GM12891 (cell line): ENCODE results near the gene BTNL8.

Experiments
- POLR2A ChIP-seq: IDR thresholded peaks from 2 replicates; pipeline ENCODE4 v1.6.1; 2011; ENCODE audit warnings: low read depth, low read length, control low read depth
- POLR2AphosphoS5 ChIP-seq: IDR thresholded peaks from 2 replicates; pipeline ENCODE4 v1.6.1; 2011; ENCODE audit warnings: low read depth, low read length, control low read depth
- POU2F2 ChIP-seq: IDR thresholded peaks from 2 replicates; pipeline ENCODE4 v1.6.1; 2011; ENCODE audit warnings: low read depth, mild to moderate bottlenecking, control low read depth, low read length, moderate library complexity
- TAF1 ChIP-seq: IDR thresholded peaks from 2 replicates; pipeline ENCODE4 v1.6.1; 2011; ENCODE audit warnings: low read depth, low read length, control low read depth

- TF ChIP-seq POLR2AphosphoS5 (no peak), POLR2A (no peak), TAF1 (no peak), POU2F2 (no peak)
Measured at GRCh38 chr5:180988016-180988415, 89.1 kb downstream of the BTNL8 start.
